DOHH2 (cell line): ENCODE results near the gene CHD9NB.

Experiments used
- H3F3A ChIP-seq: fragments of 200-600 bp; sonication (generic), shearing (Covaris generic); 2 replicates; pipeline ENCODE4 v1.6.0; 2016; ENCODE audit warnings: antibody characterized with exemption, mild to moderate bottlenecking; ENCODE audit not compliant: control insufficient read depth, insufficient read depth
- H3K27ac ChIP-seq: fragments of 200-600 bp; sonication (generic); 2 replicates; pipeline ENCODE4 v1.5.1; 2014; ENCODE audit warnings: low read depth, mild to moderate bottlenecking, low read length, moderate library complexity
- H3K27me3 ChIP-seq: fragments of 200-600 bp; sonication (generic); 2 replicates; pipeline ENCODE4 v1.6.1; 2014; ENCODE audit warnings: mild to moderate bottlenecking, low read length, mixed read lengths; ENCODE audit not compliant: control insufficient read depth
- H3K36me3 ChIP-seq: fragments of 200-600 bp; sonication (generic); 2 replicates; pipeline ENCODE4 v1.6.1; 2014; ENCODE audit warnings: mild to moderate bottlenecking, low read length, moderate library complexity, mixed read lengths; ENCODE audit not compliant: control insufficient read depth
- H3K4me1 ChIP-seq: fragments of 200-600 bp; sonication (generic); 2 replicates; pipeline ENCODE4 v1.6.1; 2014; ENCODE audit warnings: mild to moderate bottlenecking, low read length, mixed read lengths; ENCODE audit not compliant: control insufficient read depth
- H3K4me2 ChIP-seq: fragments of 200-600 bp; sonication (generic); 2 replicates; pipeline ENCODE4 v1.6.0; 2014; ENCODE audit warnings: mild to moderate bottlenecking, low read length, moderate library complexity
- H3K4me3 ChIP-seq: fragments of 200-600 bp; sonication (generic); 2 replicates; pipeline ENCODE4 v1.5.1; 2014; ENCODE audit warnings: mild to moderate bottlenecking, low read length, mixed read lengths
- H3K79me2 ChIP-seq: fragments of 200-600 bp; sonication (generic); 2 replicates; pipeline ENCODE4 v1.6.1; 2014; ENCODE audit warnings: mild to moderate bottlenecking, low read length, mixed read lengths; ENCODE audit not compliant: control insufficient read depth
- H3K9me2 ChIP-seq: fragments of 200-600 bp; sonication (generic); replicated peaks from 2 replicates; pipeline ENCODE4 v1.6.1; 2014; ENCODE audit warnings: mild to moderate bottlenecking, low read length, mixed read lengths; ENCODE audit not compliant: control insufficient read depth
- H3K9me3 ChIP-seq: fragments of 200-600 bp; sonication (generic); 2 replicates; pipeline ENCODE4 v1.6.1; 2014; ENCODE audit warnings: antibody characterized with exemption, low read length, mixed read lengths; ENCODE audit not compliant: control insufficient read depth, insufficient read depth
- H4K20me1 ChIP-seq: fragments of 200-600 bp; sonication (generic); 2 replicates; pipeline ENCODE4 v1.6.0; 2014; ENCODE audit warnings: low read depth, mild to moderate bottlenecking, antibody characterized with exemption, low read length, moderate library complexity; ENCODE audit not compliant: control insufficient read depth, insufficient read depth
- CTCF ChIP-seq: fragments of 200-600 bp; sonication (generic); IDR thresholded peaks from one replicate; pipeline ENCODE4 v1.5.1; 2014; ENCODE audit warnings: antibody characterized with exemption, mild to moderate bottlenecking, low read depth, low read length; ENCODE audit not compliant: poor library complexity, severe bottlenecking
- EZH2phosphoT487 ChIP-seq: fragments of 200-600 bp; sonication (generic); IDR thresholded peaks from 2 replicates; pipeline ENCODE4 v1.6.1; 2017; ENCODE audit warnings: borderline replicate concordance, mild to moderate bottlenecking, antibody characterized with exemption, low read length, moderate library complexity, mixed read lengths

CHD9NB gene

DNA sequence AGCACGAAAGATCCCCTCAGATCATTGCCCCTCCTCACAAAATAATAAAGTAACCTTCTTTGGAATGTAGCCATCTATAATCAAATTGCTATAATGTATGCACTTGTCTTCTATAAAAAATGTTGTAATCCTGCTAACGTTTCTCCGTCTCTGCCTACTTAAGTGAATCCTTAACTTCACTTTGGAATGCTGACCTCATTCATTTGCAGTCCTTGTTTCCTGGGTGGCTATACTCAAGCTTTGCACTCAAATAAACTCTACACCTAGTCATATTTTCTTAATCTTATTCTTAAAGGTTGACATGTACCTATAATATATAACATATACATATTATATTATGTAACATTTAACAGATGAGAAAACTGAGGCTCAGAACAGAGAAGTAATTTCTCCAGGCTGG, 22.7 kb downstream of the CHD9NB start:
- Histone ChIP-seq H3K4me3 (no peak overlapping the region), H3K4me2 (no peak overlapping the region), H3K27me3 (0 out of 2 replicates have a peak, but pooled peaks cover 2% of the 10 kb centered on the region), H3F3A (no peaks in the 10 kb centered on the region), H3K27ac (no peak overlapping the region), H3K9me3 (peaks cover 4% of the 10 kb centered on the region; the same call in 1 of the 2 replicates), H3K4me1 (no peaks in the 10 kb centered on the region), H3K9me2 (no peaks in the 10 kb centered on the region), H3K79me2 (no peaks in the 10 kb centered on the region), H4K20me1 (no peaks in the 10 kb centered on the region), H3K36me3 (no peaks in the 10 kb centered on the region)
- TF ChIP-seq EZH2phosphoT487 (no peak), CTCF (no peak)

GRCh38 chr16:53024045-53024444, 28.7 kb downstream of the CHD9NB start:
- H3K9me2 ChIP-seq = no peaks in the 10 kb centered on the region
- H3K36me3 ChIP-seq = no peaks in the 10 kb centered on the region
- H3K27ac ChIP-seq = no peak overlapping the region
- no peak overlapping the region for H3K4me3 ChIP-seq
- no peaks in the 10 kb centered on the region for H3K79me2 ChIP-seq
- no peaks in the 10 kb centered on the region for H3K9me3 ChIP-seq
- H4K20me1 ChIP-seq = no peaks in the 10 kb centered on the region
- H3K4me1 ChIP-seq = no peaks in the 10 kb centered on the region
- 0 out of 2 replicates have a peak, but pooled peaks cover under 1% of the 10 kb centered on the region for H3K27me3 ChIP-seq
- no peaks in the 10 kb centered on the region for H3F3A ChIP-seq
- TF ChIP-seq CTCF (no peak), EZH2phosphoT487 (no peak)
- no peak overlapping the region for H3K4me2 ChIP-seq

DNA sequence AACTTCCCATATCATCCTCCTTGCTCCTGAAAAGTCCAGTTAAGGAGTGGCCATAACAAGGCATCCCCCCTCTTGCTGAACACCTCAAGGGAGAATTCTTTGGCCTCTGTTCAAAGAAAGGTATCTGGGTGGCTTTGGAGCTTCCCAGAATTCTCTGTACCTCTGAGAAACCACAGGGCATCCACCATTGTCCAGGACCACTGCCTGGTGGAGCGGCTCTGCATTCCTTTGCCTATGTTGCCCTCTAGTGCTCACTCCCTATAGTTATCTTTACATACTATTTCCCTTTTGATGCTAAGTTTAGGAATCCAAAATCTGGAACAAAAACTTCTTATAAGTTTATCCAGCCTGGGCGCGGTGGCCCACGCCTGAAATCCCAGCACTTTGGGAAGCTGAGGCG, 30.3 kb downstream of the CHD9NB start:
- no peak overlapping the region for H3K4me2 ChIP-seq
- H3K27ac ChIP-seq = no peak overlapping the region
- TF ChIP-seq CTCF (peak; percentile 65), EZH2phosphoT487 (no peak)
- H3K4me3 ChIP-seq = no peak overlapping the region
- H3K9me2 ChIP-seq = no peaks in the 10 kb centered on the region
- H3K79me2 ChIP-seq = no peaks in the 10 kb centered on the region
- H3F3A ChIP-seq = no peaks in the 10 kb centered on the region
- H3K9me3 ChIP-seq = no peaks in the 10 kb centered on the region
- H3K27me3 ChIP-seq = 0 out of 2 replicates have a peak, but pooled peaks cover 3% of the 10 kb centered on the region
- no peaks in the 10 kb centered on the region for H3K4me1 ChIP-seq
- no peaks in the 10 kb centered on the region for H4K20me1 ChIP-seq
- no peaks in the 10 kb centered on the region for H3K36me3 ChIP-seq
